Peyer's patch (tissue), 4 donors: ENCODE results near the gene KBTBD4.

Experiments used
- CTCF ChIP-seq, 6 experiments: fragments of 450-650 bp in 4 of 6; fragments of 200-600 bp in 2 of 6; sonication (generic) in 1 of 6; IDR thresholded peaks; one replicate each; pipeline ENCODE4 v1.5.1; 2017 to 2019; ENCODE audit warnings: antibody characterized with exemption in 6 of 6, mild to moderate bottlenecking in 3 of 6, moderate library complexity in 1 of 6
- POLR2A ChIP-seq, 2 donors: fragments of 450-650 bp; IDR thresholded peaks; one replicate each; pipeline ENCODE4 v1.5.1; 2017; ENCODE audit warnings: antibody characterized with exemption in 2 of 2, mild to moderate bottlenecking in 2 of 2, moderate library complexity in 2 of 2

DNA sequence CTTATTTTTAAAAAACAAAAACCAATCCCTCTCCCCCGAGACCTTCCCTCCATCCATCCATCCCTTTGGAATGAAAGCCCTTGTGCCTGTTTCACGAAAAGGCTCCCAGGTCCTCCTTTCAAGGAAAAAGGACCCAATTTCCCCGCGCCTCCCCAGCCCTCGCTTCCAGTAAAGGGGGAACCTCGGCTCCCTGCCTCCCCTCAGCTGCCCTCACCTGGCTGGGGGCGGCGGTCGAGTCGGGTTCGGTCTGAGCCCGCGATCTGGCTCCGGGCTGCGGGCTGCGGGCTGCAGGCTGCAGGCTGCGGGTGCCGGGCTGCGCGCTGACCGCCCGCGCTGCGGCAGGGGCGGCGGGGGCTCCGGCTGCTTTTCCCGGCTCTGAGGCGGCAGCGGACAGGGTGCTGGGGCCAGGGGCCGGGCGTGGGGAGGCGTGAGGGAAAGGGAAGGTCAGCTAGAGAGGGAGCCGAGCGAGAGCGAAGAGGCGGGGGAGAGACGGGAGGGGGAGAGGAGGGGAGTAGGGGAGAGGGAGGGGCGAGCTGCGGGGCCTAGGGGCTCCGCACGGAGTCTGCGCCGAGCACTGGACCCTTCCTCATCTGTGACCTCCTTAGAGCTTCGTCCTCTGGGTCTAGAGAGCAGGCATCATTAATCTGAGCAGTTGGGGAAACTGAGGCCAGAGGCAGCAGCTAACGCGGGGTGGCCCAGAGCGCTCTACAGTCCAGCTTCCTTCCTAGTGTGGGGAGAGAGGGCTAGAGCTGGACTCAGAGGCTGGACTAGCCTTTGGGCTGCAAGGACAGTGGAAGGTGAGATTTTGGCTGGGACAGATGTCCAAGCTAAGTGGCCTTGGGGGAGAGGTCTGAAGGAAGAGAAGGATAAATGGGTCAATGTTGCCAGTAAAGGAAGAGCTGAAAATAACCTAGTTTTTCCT lies 15.4 kb upstream of the KBTBD4 start, which contains the start of gene C1QTNF4:
- TF ChIP-seq CTCF (IDR thresholded peaks at IDR 0.05) (no peak), POLR2A (IDR thresholded peaks at IDR 0.05) (no peak)
